Activated CD4-positive, alpha-beta memory T cell treated with anti-CD3 and anti-CD28 coated beads for 36 hours (primary cell): ENCODE results near the gene PPP1R7. TPM values are rescaled to one million over a fixed set of nuclear protein-coding genes. Genes with fewer than 3 reads are reported as not detected.

Source experiments
- CTCF ChIA-PET: fragments of 350-600 bp; sonication (Branson Sonifier 250); formaldehyde crosslinking; loops from one replicate; lab custom pipeline; 2021; ENCODE audit warnings: antibody characterized with exemption, inconsistent platforms; lab: Charles Lee
- POLR2A ChIA-PET: fragments of 350-600 bp; sonication (Branson Sonifier 250); formaldehyde crosslinking; loops from one replicate; lab custom pipeline; 2021; ENCODE audit warnings: antibody characterized with exemption; lab: Charles Lee
- DNase-seq: peaks from one replicate; pipeline ENCODE4 v3.0.0-alpha.2; 2020
- H3K27ac Mint-ChIP-seq: one replicate; pipeline ENCODE4 v1.8.0; 2021; ENCODE audit warnings: mixed read lengths
- H3K27me3 Mint-ChIP-seq: one replicate; pipeline ENCODE4 v1.8.0; 2021; ENCODE audit warnings: mixed read lengths
- H3K36me3 Mint-ChIP-seq: one replicate; pipeline ENCODE4 v1.8.0; 2021; ENCODE audit warnings: mixed read lengths
- H3K4me1 Mint-ChIP-seq: one replicate; pipeline ENCODE4 v1.8.0; 2021; ENCODE audit warnings: low read depth, mixed read lengths
- H3K4me3 Mint-ChIP-seq: one replicate; pipeline ENCODE4 v1.8.0; 2021; ENCODE audit warnings: mild to moderate bottlenecking, mixed read lengths
- H3K9me3 Mint-ChIP-seq: one replicate; pipeline ENCODE4 v1.8.0; 2021; ENCODE audit warnings: mixed read lengths
- intact Hi-C: fragments of 100-400 bp; cut with micrococcal nuclease; formaldehyde crosslinking; loops from one replicate; pipeline ENCODE4 v1.15.1; 2023
- total RNA-seq, 2 experiments: library from RNA; stranded (reverse); gene quantifications; one replicate each; pipeline ENCODE4 v1.2.3, GENCODE V29; 2021

PPP1R7 gene
- total RNA-seq, 2 experiments from 2014 or later = 123 to 132 TPM

DNA sequence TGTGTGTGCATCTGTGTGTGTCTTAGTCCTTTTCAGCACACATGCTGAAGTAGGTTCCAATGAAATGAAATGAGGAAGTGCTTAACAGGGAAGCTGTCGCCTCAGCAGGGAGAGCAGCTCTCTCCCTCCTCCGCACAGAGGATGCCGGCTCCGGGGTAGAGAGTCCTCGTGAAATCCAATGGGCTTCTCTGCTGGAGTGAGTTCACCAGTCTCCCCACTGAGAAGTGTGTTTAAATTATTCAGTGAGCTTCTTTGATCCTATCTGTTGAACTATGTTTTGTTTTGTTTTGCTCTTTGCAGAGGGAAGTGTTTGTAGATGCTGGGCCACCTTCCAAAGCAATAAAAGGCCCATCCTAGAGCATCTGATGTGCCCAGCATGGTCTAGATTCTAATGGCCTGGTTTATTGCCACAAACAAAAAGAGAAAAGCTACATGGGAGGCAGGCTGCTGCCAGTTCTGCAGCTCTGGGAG lies 6.7 kb downstream of the PPP1R7 start:
- H3K27me3 Mint-ChIP-seq = no peaks in the 10 kb centered on the region
- ChIA-PET POLR2A (no interaction called here), CTCF (no interaction called here)
- H3K36me3 Mint-ChIP-seq = peaks cover 39% of the 10 kb centered on the region
- no peak overlapping the region for H3K27ac Mint-ChIP-seq
- no peaks in the 10 kb centered on the region for H3K9me3 Mint-ChIP-seq
- intact Hi-C loops = no loop called here
- DNase-seq = no peak
- H3K4me1 Mint-ChIP-seq = peaks cover 32% of the 10 kb centered on the region
- H3K4me3 Mint-ChIP-seq = no peak overlapping the region

DNA sequence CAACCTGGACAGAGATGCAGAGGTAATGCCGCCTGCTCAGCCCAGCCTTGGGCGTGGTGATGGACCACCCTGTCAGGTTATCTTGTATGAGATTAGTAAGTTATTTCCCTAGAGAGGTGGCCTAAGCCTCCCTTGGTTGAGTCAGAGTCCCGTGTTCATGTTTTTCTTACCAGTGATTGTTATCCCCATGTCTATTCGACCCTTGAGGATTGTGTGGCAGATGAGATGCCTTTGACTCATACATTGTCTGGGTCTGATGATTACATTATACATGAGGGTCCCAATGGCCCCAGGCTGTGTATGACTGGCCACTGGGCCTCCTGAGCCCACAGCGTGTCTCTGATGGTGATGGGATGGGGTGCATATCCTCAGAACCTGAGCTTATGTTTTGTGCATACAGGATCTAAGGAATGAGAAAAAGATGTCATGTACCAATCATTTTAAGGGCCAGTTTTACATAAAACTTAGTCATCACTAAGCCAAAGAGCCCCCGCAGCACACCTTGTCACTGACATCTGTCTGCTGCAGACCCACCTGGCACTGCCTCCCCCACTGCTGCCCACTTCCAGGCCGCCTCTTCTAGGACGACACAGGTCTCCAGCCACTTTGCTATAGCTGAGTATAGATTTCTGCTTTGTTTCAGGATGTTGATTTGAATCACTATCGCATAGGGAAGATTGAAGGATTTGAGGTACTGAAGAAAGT lies 7.7 kb downstream of the PPP1R7 start:
- Mint-ChIP-seq H3K27me3 (no peaks in the 10 kb centered on the region), H3K9me3 (no peaks in the 10 kb centered on the region), H3K36me3 (peaks cover 45% of the 10 kb centered on the region), H3K27ac (no peak overlapping the region), H3K4me1 (peaks cover 24% of the 10 kb centered on the region), H3K4me3 (no peak overlapping the region)
- no peak for DNase-seq
- intact Hi-C loops = no loop called here
- ChIA-PET POLR2A (no interaction called here), CTCF (interaction anchor here (0.9 kb wide), 1 partner anchor 9 kb away, joined by 3 read pairs; the partner anchor contains the start of gene PASK)

DNA sequence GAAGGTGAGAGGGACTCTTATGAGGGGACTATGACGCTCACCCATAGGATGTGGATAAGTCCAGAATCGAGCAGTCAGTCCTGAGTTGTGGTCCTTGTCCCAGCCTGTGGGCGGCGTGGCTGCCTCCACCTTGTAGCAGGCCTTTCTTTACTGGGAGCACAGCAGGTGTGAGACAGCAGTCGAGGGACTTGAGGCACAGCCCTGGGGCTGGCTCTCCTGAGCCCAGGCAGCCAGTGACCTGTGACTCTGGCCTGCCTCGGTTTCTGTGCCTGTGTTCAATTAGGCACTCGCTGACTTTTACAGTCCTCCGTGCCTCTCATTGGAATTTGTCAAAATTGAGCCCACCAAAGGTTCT lies 8.3 kb downstream of the PPP1R7 start:
- ChIA-PET POLR2A (no interaction called here), CTCF (interaction anchor here (0.9 kb wide), 1 partner anchor 9 kb away, joined by 3 read pairs; the partner anchor contains the start of gene PASK)
- peaks cover 43% of the 10 kb centered on the region for H3K36me3 Mint-ChIP-seq
- DNase-seq = no peak
- H3K4me1 Mint-ChIP-seq = peaks cover 19% of the 10 kb centered on the region
- no peak overlapping the region for H3K4me3 Mint-ChIP-seq
- H3K9me3 Mint-ChIP-seq = no peaks in the 10 kb centered on the region
- no peaks in the 10 kb centered on the region for H3K27me3 Mint-ChIP-seq
- intact Hi-C loops = no loop called here
- H3K27ac Mint-ChIP-seq = no peak overlapping the region

DNA sequence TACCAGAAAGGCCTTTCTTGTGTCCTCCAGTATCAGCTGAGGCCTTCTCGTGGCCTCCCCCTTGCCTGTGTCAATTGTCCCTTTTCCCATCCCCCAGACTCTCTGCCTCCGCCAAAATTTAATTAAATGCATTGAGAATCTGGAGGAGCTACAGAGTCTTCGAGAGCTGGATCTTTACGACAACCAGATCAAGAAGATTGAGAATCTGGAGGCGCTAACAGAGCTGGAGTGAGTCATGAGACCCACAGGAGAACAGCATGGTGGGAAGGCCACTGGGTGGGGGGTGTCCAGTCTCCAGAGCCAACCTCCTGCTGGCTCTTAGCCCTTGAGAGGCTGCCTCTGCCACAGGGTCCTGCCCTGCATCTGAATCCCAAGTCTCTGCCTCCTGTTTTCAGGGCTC lies 8.8 kb downstream of the PPP1R7 start:
- H3K36me3 Mint-ChIP-seq = peaks cover 41% of the 10 kb centered on the region
- ChIA-PET CTCF (no interaction called here), POLR2A (no interaction called here)
- no peak for DNase-seq
- H3K27ac Mint-ChIP-seq = no peak overlapping the region
- no peaks in the 10 kb centered on the region for H3K9me3 Mint-ChIP-seq
- no peaks in the 10 kb centered on the region for H3K27me3 Mint-ChIP-seq
- intact Hi-C loops = no loop called here
- H3K4me3 Mint-ChIP-seq = no peak overlapping the region
- H3K4me1 Mint-ChIP-seq = peaks cover 16% of the 10 kb centered on the region

DNA sequence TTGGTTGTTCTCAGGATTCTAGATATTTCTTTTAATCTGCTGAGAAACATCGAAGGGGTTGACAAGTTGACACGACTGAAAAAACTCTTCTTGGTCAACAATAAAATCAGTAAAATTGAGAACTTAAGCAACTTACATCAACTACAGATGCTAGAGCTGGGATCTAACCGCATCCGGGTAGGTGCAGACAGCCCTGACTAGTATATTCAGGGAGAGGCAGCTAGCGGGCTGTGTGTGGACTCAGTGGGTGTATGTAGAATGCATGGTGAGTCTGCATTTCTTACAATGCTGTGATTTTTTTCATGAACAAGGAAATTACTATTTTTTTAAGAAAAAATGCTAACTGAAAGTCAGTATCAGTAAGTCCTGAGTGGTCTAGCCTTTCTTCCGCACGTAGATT lies 10.1 kb downstream of the PPP1R7 start:
- DNase-seq = no peak
- ChIA-PET POLR2A (no interaction called here), CTCF (no interaction called here)
- H3K27me3 Mint-ChIP-seq = no peaks in the 10 kb centered on the region
- H3K27ac Mint-ChIP-seq = no peak overlapping the region
- H3K36me3 Mint-ChIP-seq = peaks cover 45% of the 10 kb centered on the region
- H3K4me1 Mint-ChIP-seq = peaks cover 8% of the 10 kb centered on the region
- H3K4me3 Mint-ChIP-seq = no peak overlapping the region
- no peaks in the 10 kb centered on the region for H3K9me3 Mint-ChIP-seq
- intact Hi-C loops = no loop called here

DNA sequence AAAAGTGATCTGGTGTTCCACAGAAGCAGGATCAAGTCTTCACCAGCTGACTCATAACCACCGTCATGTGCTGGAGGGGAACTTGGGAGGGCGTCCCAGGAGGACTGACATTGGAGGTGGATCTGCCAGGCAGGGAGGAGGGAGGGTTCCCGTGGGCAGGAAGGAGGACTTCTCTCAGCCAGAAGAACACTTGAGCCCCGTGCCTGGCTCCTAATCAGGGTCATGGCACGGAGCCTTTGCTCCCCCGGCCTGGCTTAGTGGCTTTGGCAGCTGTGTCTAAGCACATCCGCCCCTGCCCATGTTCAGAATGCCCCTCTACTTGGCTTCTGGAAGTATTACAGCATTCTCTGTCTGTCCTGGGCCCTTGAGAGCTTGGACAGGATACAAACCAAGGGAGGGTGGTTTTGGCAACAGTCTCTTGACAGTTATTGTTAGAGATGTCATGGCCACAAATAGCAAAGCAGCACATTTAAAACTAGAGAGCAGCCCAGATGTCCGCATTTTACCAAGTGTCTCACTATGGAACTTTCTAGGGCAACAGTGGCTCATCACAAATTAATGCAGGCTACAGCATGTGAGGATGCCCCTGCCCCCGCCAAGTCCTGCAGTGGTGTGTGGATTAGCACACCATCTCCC lies 11.5 kb downstream of the PPP1R7 start:
- peaks cover under 1% of the 10 kb centered on the region for H3K4me1 Mint-ChIP-seq
- intact Hi-C loops = no loop called here
- CTCF ChIA-PET = no interaction called here
- peak overlapping the region; percentile 23 for H3K27ac Mint-ChIP-seq
- H3K4me3 Mint-ChIP-seq = no peak overlapping the region
- no peaks in the 10 kb centered on the region for H3K27me3 Mint-ChIP-seq
- no peaks in the 10 kb centered on the region for H3K9me3 Mint-ChIP-seq
- POLR2A ChIA-PET = no interaction called here
- DNase-seq = no peak
- peaks cover 47% of the 10 kb centered on the region for H3K36me3 Mint-ChIP-seq

DNA sequence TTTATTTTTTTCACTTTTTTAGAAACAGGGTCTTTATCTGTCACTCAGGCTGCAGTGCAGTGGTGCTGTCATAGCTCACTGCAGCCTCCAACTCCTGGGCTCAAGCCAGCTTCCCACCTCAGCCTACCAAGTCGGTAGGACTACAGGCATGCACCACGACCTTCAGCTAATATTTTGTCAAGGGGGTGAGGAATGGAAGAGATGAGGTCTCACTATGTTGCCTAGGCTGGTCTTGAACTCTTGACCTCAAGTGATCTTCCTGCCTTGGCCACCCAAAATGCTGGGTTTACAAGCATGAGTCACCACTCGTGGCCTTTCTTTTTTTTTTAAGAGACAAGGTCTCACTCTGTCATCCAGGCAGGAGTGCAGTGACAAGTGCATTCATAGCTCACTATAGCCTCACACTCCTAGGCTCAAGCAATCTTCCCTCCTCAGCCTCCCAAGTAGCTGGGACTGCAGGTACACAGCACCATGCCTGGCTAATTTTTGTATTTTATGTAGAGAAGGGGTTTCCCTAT lies 13.4 kb downstream of the PPP1R7 start:
- Mint-ChIP-seq H3K27me3 (no peaks in the 10 kb centered on the region), H3K4me1 (no peaks in the 10 kb centered on the region), H3K36me3 (peaks cover 46% of the 10 kb centered on the region), H3K9me3 (no peaks in the 10 kb centered on the region), H3K4me3 (no peak overlapping the region), H3K27ac (no peak overlapping the region)
- ChIA-PET POLR2A (no interaction called here), CTCF (interaction anchor here (1.3 kb wide), 1 partner anchor 180 kb away, joined by 3 read pairs; no protein-coding TSS in a partner anchor)
- DNase-seq = no peak
- intact Hi-C loops = no loop called here

DNA sequence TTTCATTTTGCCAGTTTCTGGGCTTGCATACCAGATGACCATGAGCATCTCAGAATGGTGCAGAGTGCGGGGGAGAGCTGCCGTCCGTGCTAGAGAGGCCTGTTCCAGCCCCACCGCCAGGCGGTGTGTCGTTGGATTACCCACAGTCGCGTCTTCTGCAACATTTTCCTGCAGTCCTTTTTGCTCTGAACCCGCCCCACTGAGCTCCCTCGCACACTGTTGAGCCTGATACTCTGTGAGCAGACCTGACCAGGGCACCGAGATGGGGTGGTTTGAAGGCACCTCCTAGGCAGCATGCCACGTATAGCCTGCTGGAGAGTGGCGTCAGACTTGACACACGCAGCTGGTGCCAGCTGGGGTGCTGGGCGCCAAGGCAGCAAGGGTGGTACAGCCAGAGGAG lies 18.1 kb downstream of the PPP1R7 start:
- Mint-ChIP-seq H3K9me3 (peaks cover 18% of the 10 kb centered on the region), H3K27ac (no peak overlapping the region), H3K27me3 (no peaks in the 10 kb centered on the region), H3K4me3 (no peak overlapping the region), H3K36me3 (peaks cover 58% of the 10 kb centered on the region), H3K4me1 (no peaks in the 10 kb centered on the region)
- ChIA-PET POLR2A (no interaction called here), CTCF (no interaction called here)
- intact Hi-C loops = no loop called here
- no peak for DNase-seq

DNA sequence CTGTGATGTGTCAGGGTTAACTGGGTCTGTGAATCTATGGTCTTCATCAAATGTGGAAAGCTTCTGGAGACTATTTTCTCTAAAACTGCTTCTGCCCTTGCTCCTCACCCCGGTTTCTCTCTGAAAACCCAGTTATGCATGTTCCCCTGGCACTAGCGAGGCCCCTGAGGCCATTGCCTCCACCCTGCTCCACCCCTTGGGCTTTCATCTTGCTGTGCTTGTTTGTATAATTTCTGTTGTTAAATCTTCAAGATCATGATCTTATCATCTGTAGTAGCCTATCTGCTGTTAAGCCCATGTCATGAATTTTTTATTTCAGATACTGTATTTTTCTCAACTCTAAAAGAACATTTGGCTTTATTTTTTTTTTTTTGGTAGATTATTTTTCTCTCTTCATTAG lies 23.3 kb downstream of the PPP1R7 start:
- intact Hi-C loops = no loop called here
- ChIA-PET POLR2A (interaction anchor here (1.3 kb wide), 1 partner anchor 24 kb away, joined by 3 read pairs; the partner anchor contains the start of genes PASK and PPP1R7), CTCF (no interaction called here)
- DNase-seq = no peak
- Mint-ChIP-seq H3K36me3 (peaks cover 52% of the 10 kb centered on the region), H3K27ac (no peak overlapping the region), H3K4me3 (no peak overlapping the region), H3K27me3 (no peaks in the 10 kb centered on the region), H3K4me1 (no peaks in the 10 kb centered on the region), H3K9me3 (peaks cover 18% of the 10 kb centered on the region)

DNA sequence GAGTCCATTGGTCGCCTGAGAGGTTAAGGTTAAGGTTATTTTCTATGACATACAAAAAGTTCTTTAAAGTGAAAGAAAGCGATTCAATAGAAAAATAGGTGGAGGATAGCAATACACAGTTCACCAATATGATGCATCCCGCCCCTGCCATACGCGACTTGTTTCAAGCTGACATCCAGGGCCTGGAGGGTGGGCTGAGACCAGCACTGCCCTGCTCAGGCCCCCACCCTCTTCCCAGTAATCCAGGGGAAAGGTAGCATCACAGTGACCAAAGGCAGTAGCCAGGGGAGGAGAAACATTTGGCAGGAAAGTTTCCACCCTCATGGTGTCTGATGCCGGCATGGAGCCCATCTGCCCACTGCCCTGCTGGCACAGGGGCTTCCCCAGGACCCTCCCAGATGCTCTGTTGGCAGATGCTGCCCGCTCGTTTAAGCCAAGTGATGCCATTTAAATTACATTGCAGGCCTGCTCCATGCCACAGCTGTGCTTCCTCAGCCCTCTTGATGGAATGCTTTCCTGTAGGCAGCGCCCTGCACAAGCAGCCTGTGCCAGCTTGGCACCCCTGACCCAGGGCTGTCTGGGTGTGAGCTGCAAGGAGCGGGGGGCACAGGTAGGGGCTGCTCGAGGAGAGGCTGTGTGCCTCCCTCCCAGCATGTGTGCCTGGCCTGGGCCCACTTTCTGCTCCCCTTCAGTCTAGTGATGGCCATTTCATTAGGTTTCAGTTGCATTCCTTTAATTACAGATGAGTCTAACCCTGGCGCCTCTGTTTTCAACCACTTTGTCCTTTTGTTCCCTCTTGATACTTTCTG lies 27.5 kb downstream of the PPP1R7 start:
- Mint-ChIP-seq H3K27me3 (no peaks in the 10 kb centered on the region), H3K27ac (no peak overlapping the region), H3K4me3 (no peak overlapping the region), H3K9me3 (no peaks in the 10 kb centered on the region), H3K36me3 (peaks cover 36% of the 10 kb centered on the region), H3K4me1 (peaks cover 19% of the 10 kb centered on the region)
- intact Hi-C loops = no loop called here
- DNase-seq = no peak
- ChIA-PET CTCF (no interaction called here), POLR2A (no interaction called here)

DNA sequence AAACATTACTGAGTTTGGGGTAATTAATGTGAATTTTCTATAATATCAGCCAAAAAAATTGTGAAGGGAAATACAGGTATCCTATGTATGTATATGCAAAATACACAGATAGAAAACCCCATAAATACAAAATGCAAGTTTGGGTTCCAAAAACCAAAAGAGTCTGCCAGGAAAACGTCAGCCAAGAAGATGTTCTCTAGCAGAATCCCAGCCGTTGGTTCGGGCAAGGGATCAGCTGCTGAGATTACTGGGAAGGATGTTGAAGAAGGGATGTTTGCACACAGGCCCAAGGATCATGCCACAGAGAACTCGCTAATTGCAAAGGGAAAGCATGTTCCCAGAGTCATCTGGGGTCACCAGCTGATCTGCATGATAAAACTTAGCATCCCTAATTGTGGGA lies 28.7 kb downstream of the PPP1R7 start:
- ChIA-PET CTCF (no interaction called here), POLR2A (no interaction called here)
- H3K4me3 Mint-ChIP-seq = no peak overlapping the region
- DNase-seq = no peak
- no peak overlapping the region for H3K27ac Mint-ChIP-seq
- H3K9me3 Mint-ChIP-seq = no peaks in the 10 kb centered on the region
- no peaks in the 10 kb centered on the region for H3K27me3 Mint-ChIP-seq
- H3K4me1 Mint-ChIP-seq = peaks cover 19% of the 10 kb centered on the region
- intact Hi-C loops = no loop called here
- H3K36me3 Mint-ChIP-seq = peaks cover 37% of the 10 kb centered on the region

DNA sequence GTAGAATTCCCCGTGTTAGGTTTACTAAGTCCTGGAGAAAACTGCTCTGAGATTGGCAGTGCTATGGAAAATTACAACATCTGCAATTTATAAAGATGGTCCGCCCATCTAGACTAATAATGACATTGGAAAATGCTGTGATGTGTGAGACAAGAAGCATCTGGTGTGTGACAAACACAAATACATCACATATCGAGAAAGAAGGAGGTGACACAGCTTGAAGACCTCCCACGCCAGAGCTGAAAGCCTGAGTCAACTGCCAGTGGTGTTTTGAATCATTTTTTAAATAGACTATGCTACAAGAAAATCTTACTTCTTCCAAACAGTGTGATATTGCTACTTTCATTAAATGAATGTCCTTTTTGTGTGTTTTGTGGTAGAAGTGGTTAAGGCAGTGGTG lies 29.6 kb downstream of the PPP1R7 start:
- ChIA-PET CTCF (interaction anchor here (1.5 kb wide), 1 partner anchor 31 kb away, joined by 6 read pairs; the partner anchor contains the start of gene PASK), POLR2A (interaction anchor here (1.2 to 1.9 kb wide), 3 partner anchors 25 to 39 kb away, joined by 3 to 6 read pairs (median 4); partner anchors contain the start of gene PASK)
- H3K27me3 Mint-ChIP-seq = no peaks in the 10 kb centered on the region
- no peak overlapping the region for H3K4me3 Mint-ChIP-seq
- peaks cover 19% of the 10 kb centered on the region for H3K4me1 Mint-ChIP-seq
- DNase-seq = peak; percentile 78
- intact Hi-C loops = loop anchor here (1.0 kb wide), 3 partner anchors 25 to 264 kb away; partner anchors contain the start of gene PPP1R7
- H3K27ac Mint-ChIP-seq = peak overlapping the region; percentile 69
- H3K36me3 Mint-ChIP-seq = peaks cover 35% of the 10 kb centered on the region
- no peaks in the 10 kb centered on the region for H3K9me3 Mint-ChIP-seq
